Measurements from ENCODE around the gene KRTAP4-3.
"Not testable (repeated sequence)": the region's sequence is repeated elsewhere in the genome, so short reads cannot be mapped to it uniquely, and the experiment has no call there.

DNA sequence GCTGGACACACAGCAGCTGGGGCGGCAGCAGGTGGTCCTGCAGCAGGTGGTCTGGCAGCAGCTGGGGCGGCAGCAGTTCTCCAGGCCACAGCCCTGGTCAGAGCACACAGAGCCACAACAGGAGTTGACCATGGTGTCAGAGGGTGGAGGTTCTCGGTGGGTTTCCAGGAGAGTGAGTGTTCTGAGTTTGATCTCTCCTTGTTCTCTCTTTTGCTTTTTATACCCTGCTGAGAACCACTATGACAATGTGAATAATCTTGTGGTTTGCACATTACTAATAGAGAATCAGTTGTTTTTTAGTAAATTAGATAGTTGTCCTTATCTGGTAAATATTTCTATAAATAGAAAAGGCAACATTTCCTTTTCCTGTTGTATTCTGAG is 44.0 kb downstream of the KRTAP4-3 start, which contains the start of gene KRTAP4-12:
- not testable (repeated sequence) for TF ChIP-seq POLR2A, CTCF (IDR thresholded peaks at IDR 0.05)

Measured in lower leg skin (tissue), 3 donors.